ENCODE data around the gene IL10.

Gene IL10

DNA sequence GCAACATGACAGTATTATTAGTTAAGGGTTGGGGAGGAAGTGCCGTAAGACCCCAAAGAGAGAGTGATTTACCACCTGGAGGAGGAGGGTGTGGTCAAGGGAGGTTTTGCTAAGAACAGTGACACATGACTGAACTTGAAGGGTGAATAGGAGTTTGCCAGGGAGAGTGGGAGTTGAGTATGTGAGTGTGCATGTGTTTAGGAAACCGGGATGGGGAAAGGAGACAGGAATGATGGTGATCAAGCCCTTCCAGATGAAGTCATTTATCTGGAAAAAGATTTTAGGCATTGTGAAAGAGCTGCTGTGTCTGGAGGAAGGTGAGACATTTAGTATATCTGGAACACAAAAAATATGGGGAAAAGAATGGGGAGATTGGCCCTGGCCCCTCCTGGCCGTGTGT is 28.1 kb upstream of the IL10 start:
- TF ChIP-seq, protein P1, sequence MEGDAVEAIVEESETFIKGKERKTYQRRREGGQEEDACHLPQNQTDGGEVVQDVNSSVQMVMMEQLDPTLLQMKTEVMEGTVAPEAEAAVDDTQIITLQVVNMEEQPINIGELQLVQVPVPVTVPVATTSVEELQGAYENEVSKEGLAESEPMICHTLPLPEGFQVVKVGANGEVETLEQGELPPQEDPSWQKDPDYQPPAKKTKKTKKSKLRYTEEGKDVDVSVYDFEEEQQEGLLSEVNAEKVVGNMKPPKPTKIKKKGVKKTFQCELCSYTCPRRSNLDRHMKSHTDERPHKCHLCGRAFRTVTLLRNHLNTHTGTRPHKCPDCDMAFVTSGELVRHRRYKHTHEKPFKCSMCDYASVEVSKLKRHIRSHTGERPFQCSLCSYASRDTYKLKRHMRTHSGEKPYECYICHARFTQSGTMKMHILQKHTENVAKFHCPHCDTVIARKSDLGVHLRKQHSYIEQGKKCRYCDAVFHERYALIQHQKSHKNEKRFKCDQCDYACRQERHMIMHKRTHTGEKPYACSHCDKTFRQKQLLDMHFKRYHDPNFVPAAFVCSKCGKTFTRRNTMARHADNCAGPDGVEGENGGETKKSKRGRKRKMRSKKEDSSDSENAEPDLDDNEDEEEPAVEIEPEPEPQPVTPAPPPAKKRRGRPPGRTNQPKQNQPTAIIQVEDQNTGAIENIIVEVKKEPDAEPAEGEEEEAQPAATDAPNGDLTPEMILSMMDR (IDR thresholded peaks at IDR 0.05; ENCODE audit: control insufficient read depth, extremely low read depth, insufficient read depth): no peak
- no peak for DNase-seq (ENCODE audit: low read depth)
- no peak overlapping the region for H3K4me3 ChIP-seq (ENCODE audit: low read depth, low read length)

DNA sequence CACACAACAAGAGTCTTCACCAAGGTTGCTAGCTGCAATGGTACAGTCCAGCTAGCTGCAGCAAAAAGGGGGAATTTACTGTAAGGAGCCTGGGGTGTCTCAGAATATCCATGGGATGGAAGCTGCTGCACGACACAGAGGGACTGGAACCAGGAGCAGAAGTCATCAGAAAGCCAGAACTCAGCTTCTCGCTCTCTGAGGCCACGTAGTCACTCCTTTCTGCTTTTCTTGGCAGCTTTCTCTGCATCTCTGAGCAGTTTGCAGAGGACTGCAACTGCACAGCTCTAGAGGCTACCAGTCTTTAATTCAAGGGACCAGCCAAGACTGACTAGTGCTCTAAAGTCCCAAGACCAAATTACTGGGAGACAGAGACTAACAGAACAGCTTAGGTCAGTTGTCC is 27.0 kb upstream of the IL10 start:
- TF ChIP-seq, protein P1 (IDR thresholded peaks at IDR 0.05; ENCODE audit: control insufficient read depth, extremely low read depth, insufficient read depth): no peak
- no peak for DNase-seq (ENCODE audit: low read depth)
- H3K4me3 ChIP-seq (ENCODE audit: low read depth, low read length): no peak overlapping the region

DNA sequence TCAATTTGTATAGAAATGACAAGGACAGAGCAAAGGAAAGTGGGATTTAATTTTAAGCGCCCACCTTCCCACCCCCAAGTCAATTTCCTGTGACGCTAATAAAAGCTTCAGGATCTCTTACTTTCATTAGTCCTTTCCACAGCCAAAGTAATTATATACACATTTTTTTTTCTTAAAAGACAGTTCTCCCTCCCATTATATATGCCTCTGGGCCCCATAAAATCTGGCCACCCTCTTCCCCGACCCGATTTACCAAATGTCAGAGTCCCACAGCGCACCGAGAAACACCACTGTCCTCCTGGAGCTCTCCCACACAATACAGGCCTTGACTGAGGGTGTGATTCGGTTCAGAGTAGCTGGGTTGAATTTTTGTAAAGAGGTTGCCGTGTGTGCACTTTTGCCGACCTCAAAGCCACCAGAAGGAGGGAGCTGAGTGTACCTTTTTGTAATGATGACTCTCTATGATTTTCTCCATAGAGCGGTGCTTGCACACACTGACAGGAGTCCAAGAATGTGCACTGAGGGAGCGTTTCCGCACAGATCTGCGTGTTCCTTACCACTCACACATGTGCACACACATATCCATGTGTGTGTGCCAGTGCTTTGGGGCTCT is 26.2 kb upstream of the IL10 start:
- no peak overlapping the region for H3K4me3 ChIP-seq (ENCODE audit: low read depth, low read length)
- TF ChIP-seq, protein P1 (IDR thresholded peaks at IDR 0.05; ENCODE audit: control insufficient read depth, extremely low read depth, insufficient read depth): no peak

DNA sequence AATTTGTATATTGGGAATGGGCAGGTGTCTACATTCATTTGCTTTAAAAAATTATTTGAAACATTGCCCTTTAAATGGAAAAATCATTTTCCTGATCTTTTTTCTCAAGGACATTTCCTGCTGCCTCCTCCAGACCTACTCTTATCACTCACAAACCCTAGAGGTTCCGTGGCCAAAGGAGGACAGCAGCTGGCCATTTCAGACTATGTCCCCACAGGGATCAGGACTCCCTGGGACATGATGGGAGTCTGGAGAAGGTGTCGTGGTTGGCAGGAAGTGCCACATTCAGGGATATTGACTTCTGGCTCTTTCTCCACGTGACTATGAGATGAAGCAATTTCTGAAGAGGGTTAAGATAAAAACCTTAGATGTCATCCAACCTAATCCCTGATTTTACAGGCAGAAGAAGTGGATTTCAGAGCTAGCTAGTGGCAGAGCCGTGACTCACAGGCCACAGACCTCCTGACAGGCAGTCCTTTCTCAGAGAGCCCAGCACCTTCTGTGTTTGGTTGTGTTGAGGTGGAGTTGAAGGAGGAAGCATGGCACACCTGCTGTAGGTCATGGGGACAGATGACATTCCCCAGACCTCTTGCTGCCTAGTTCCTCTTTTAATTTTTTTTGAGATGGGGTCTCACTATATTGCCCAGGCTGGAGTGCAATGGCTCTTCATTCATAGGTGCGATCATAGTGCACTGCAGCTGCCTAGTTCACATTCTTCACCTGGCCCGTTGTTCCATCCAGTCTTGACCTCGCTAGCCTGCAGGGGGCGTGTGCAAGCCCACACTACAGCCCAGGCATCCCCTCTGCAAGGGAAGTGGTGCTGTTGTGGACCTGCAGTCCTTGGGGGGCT is 25.5 kb upstream of the IL10 start:
- TF ChIP-seq, protein P1 (IDR thresholded peaks at IDR 0.05; ENCODE audit: control insufficient read depth, extremely low read depth, insufficient read depth): peak; percentile 58
- no peak overlapping the region for H3K4me3 ChIP-seq (ENCODE audit: low read depth, low read length)
- DNase-seq (ENCODE audit: low read depth): no peak

More for the DNA sequence above, 26.2 kb upstream of the IL10 start:
- DNase-seq (ENCODE audit: low read depth): no peak

DNA sequence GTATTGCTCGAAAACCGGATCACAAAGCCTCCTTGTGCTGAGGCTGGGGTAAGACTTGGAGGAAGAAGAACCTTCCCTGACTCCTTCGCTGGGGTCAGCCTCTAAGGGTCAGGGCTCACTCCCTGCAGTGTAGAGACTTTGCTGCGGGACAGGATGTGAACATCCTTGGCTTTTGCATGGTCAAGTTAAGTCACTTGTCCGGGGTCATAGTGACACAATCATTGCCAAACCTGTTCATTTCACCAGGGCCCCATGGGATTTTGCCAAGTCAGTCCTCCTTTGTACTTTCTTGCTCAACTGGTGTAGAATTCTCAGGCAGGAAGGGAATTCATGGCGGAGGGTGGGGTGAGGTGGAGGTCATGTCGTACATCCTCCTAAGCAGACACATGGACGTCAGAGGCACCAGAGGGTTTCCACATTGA is 24.7 kb upstream of the IL10 start:
- TF ChIP-seq, protein P1 (IDR thresholded peaks at IDR 0.05; ENCODE audit: control insufficient read depth, extremely low read depth, insufficient read depth): no peak
- DNase-seq (ENCODE audit: low read depth): no peak
- H3K4me3 ChIP-seq (ENCODE audit: low read depth, low read length): no peak overlapping the region

DNA sequence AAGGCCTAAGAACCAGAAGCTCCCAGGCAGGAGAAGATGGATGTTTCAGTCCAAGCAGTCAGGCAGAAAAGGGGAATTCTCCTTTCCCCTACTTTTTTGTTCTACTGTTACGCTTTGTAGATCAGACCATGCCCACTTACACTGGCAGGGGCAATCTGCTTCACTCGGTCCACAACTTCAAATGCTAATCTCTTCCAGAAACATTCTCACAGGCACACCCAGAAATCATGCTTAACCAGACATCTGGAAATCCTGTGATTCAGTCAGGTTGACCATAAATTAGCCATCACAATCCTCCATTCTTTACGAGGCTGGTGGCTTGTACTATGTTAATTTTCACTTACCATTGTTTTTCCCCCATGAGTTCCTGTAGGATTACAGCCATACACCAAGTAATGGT is 23.8 kb upstream of the IL10 start:
- H3K4me3 ChIP-seq (ENCODE audit: low read depth, low read length): no peak overlapping the region
- TF ChIP-seq, protein P1 (IDR thresholded peaks at IDR 0.05; ENCODE audit: control insufficient read depth, extremely low read depth, insufficient read depth): no peak
- no peak for DNase-seq (ENCODE audit: low read depth)
